ENCODE data around the gene CACNG4. TPM values are rescaled to one million over a fixed set of nuclear protein-coding genes. Genes with fewer than 3 reads are reported as not detected.

The CACNG4 gene
- total and polyA plus RNA-seq, 4 donors: 2.3 to 9.4 (median 4.1) TPM

GRCh38 chr17:66941249-66941648 lies 23.3 kb upstream of the CACNG4 start:
- Histone ChIP-seq H3K4me3 (no peak overlapping the region), H3K27ac (ENCODE audit: low read depth in 1 of 2, low read length in 1 of 2) (no peak overlapping the region), H3K9me3 (ENCODE audit: control insufficient read depth in 4 of 4, insufficient read depth in 3 of 4, low read length in 3 of 4) (peaks cover 0 to 13% (median 0%) of the 10 kb centered on the region in 4 donors), H3K27me3 (ENCODE audit: control insufficient read depth in 3 of 3, insufficient read depth in 3 of 3, low read length in 2 of 3) (peaks cover 3 to 8% (median 7%) of the 10 kb centered on the region in 3 donors), H3K36me3 (ENCODE audit: control insufficient read depth in 4 of 4, insufficient read depth in 4 of 4, low read length in 4 of 4) (no peaks in the 10 kb centered on the region), H3K9ac (ENCODE audit: insufficient read depth in 1 of 2, low read length in 2 of 2) (no peak overlapping the region), H3K4me1 (ENCODE audit: control insufficient read depth in 5 of 5, insufficient read depth in 5 of 5, low read length in 5 of 5) (peaks cover 0 to 2% (median 0%) of the 10 kb centered on the region in 5 donors)
- ATAC-seq (ENCODE audit: insufficient read depth, low FRiP score): no peak
- TF ChIP-seq CTCF (IDR thresholded peaks at IDR 0.05; ENCODE audit: control extremely low read depth, extremely low read depth): no peak
- DNase-seq: no peak
- WGBS, 2 donors: 92 to 93% methylated on average over 3 of the region's 3 CpGs

- WGBS, 2 donors: 76 to 89% methylated on average over 8 of the region's 8 CpGs
- Histone ChIP-seq H3K4me1 (ENCODE audit: control insufficient read depth in 5 of 5, insufficient read depth in 5 of 5, low read length in 5 of 5) (peaks cover 0 to 2% (median 0%) of the 10 kb centered on the region in 5 donors), H3K27me3 (ENCODE audit: control insufficient read depth in 3 of 3, insufficient read depth in 3 of 3, low read length in 2 of 3) (peaks cover 3 to 8% (median 7%) of the 10 kb centered on the region in 3 donors), H3K9ac (ENCODE audit: insufficient read depth in 1 of 2, low read length in 2 of 2) (no peak overlapping the region), H3K36me3 (ENCODE audit: control insufficient read depth in 4 of 4, insufficient read depth in 4 of 4, low read length in 4 of 4) (no peaks in the 10 kb centered on the region), H3K9me3 (ENCODE audit: control insufficient read depth in 4 of 4, insufficient read depth in 3 of 4, low read length in 3 of 4) (peaks cover 0 to 13% (median 0%) of the 10 kb centered on the region in 4 donors), H3K4me3 (no peak overlapping the region), H3K27ac (ENCODE audit: low read depth in 1 of 2, low read length in 1 of 2) (no peak overlapping the region)
- TF ChIP-seq CTCF (IDR thresholded peaks at IDR 0.05; ENCODE audit: control extremely low read depth, extremely low read depth): no peak
- DNase-seq: no peak
- no peak for ATAC-seq (ENCODE audit: insufficient read depth, low FRiP score)
These were observed 22.6 kb upstream of the CACNG4 start for GRCh38 chr17:66941773-66942450.

GRCh38 chr17:66942451-66943264 lies 21.8 kb upstream of the CACNG4 start:
- no peak for TF ChIP-seq CTCF (IDR thresholded peaks at IDR 0.05; ENCODE audit: control extremely low read depth, extremely low read depth)
- no peak for DNase-seq
- 71 to 75% methylated on average over 8 of the region's 8 CpGs for WGBS, 2 donors
- Histone ChIP-seq H3K9ac (ENCODE audit: insufficient read depth in 1 of 2, low read length in 2 of 2) (no peak overlapping the region), H3K4me3 (no peak overlapping the region), H3K9me3 (ENCODE audit: control insufficient read depth in 4 of 4, insufficient read depth in 3 of 4, low read length in 3 of 4) (peaks cover 0 to 8% (median 0%) of the 10 kb centered on the region in 4 donors), H3K4me1 (ENCODE audit: control insufficient read depth in 5 of 5, insufficient read depth in 5 of 5, low read length in 5 of 5) (peaks cover 0 to 2% (median 0%) of the 10 kb centered on the region in 5 donors), H3K27me3 (ENCODE audit: control insufficient read depth in 3 of 3, insufficient read depth in 3 of 3, low read length in 2 of 3) (peaks cover 3 to 8% (median 7%) of the 10 kb centered on the region in 3 donors), H3K27ac (ENCODE audit: low read depth in 1 of 2, low read length in 1 of 2) (no peak overlapping the region), H3K36me3 (ENCODE audit: control insufficient read depth in 4 of 4, insufficient read depth in 4 of 4, low read length in 4 of 4) (no peaks in the 10 kb centered on the region)
- ATAC-seq (ENCODE audit: insufficient read depth, low FRiP score): no peak

All from lung (tissue), 12 donors.